Measurements from ENCODE around the gene DPCD.
"Not testable (repeated sequence)": the region's sequence is repeated elsewhere in the genome, so short reads cannot be mapped to it uniquely, and the experiment has no call there.

Gene DPCD

GRCh38 chr10:101580486-101581399 is 7.4 kb upstream of the DPCD start:
- no peak for DNase-seq

GRCh38 chr10:101585841-101586240 is 2.3 kb upstream of the DPCD start:
- no peak for DNase-seq

GRCh38 chr10:101588879-101589278 is 758 bp downstream of the DPCD start:
- no peak for DNase-seq

GRCh38 chr10:101593331-101593730 is 5.2 kb downstream of the DPCD start:
- DNase-seq = not testable (repeated sequence)

GRCh38 chr10:101595591-101596433 is 7.7 kb downstream of the DPCD start:
- DNase-seq = no peak

GRCh38 chr10:101597091-101597900 is 9.2 kb downstream of the DPCD start:
- no peak for DNase-seq

GRCh38 chr10:101601541-101601940 is 13.4 kb downstream of the DPCD start:
- no peak for DNase-seq

- peak in 52 of 56 donors; percentile 8 to 85 (median 50) for DNase-seq
Measured at GRCh38 chr10:101602761-101603398, 14.8 kb downstream of the DPCD start.

GRCh38 chr10:101607124-101607523 is 19.0 kb downstream of the DPCD start:
- no peak for DNase-seq

GRCh38 chr10:101609481-101609880 is 21.4 kb downstream of the DPCD start:
- no peak for DNase-seq

GRCh38 chr10:101611096-101611905 is 23.2 kb downstream of the DPCD start:
- DNase-seq = no peak

GRCh38 chr10:101612086-101612485 is 24.0 kb downstream of the DPCD start:
- no peak for DNase-seq

- no peak for DNase-seq
Measured at GRCh38 chr10:101612872-101613271, 24.8 kb downstream of the DPCD start.

- no peak for DNase-seq
Measured at GRCh38 chr10:101613646-101614045, 25.5 kb downstream of the DPCD start.

- DNase-seq = no peak
Measured at GRCh38 chr10:101614663-101615524, 26.8 kb downstream of the DPCD start.

GRCh38 chr10:101615525-101616116 is 27.5 kb downstream of the DPCD start:
- no peak for DNase-seq

- DNase-seq = no peak
Measured at GRCh38 chr10:101616415-101617101, 28.4 kb downstream of the DPCD start.
